Subcutaneous adipose tissue (tissue), 4 donors: ENCODE results near the gene KIF5A. TPM values are rescaled to one million over a fixed set of nuclear protein-coding genes. Genes with fewer than 3 reads are reported as not detected.

ENCODE experiments used
- CTCF ChIP-seq: fragments of 450-650 bp; IDR thresholded peaks from one replicate; pipeline ENCODE4 v1.5.1; 2016; ENCODE audit warnings: low read depth, mild to moderate bottlenecking, control low read depth, antibody characterized with exemption, moderate library complexity
- total RNA-seq, 4 donors: library from RNA; depleted of rRNA; stranded (reverse); fragments of >200 nt; gene quantifications; one replicate each; pipeline ENCODE4 v1.1.0, GENCODE V29; 2016

Gene KIF5A
- total RNA-seq, 4 donors from 2014 or later: 0.17 to 0.38 TPM; not detected in 2

DNA sequence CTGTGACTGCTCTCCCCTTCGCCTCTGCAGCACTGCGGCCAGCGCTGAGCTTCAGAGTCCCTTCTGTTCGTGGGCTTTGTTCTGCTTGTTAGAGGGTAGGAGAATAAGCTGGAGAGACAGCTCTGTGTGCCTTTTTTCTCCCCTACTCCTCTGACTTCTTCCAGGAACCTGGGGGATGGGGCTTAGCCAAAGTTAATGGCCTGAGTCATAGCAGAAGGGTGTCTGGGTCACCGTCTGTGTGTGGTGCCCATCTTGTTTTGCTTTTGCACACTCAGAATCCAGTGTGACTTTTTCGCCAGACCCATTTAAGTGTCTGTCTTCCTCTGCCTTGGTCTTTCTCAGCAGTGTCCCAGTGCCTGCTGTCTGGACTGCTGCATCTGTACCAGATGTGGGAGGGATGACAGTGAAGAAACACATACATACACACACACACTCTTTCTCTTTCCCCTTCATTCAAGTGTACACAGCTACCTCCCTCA is 3.0 kb downstream of the KIF5A start:
- TF ChIP-seq CTCF: no peak

- no peak for TF ChIP-seq CTCF
Observed at GRCh38 chr12:57553343-57554202, 3.7 kb downstream of the KIF5A start.

- TF ChIP-seq CTCF: no peak
Observed at GRCh38 chr12:57554453-57554852, 4.6 kb downstream of the KIF5A start.

- TF ChIP-seq CTCF: no peak
Observed at GRCh38 chr12:57554897-57555296, 5.1 kb downstream of the KIF5A start.

- TF ChIP-seq CTCF: no peak
Observed at GRCh38 chr12:57558864-57559263, 9.0 kb downstream of the KIF5A start.

- TF ChIP-seq CTCF: no peak
Observed at GRCh38 chr12:57560516-57560915, 10.7 kb downstream of the KIF5A start.

- no peak for TF ChIP-seq CTCF
Observed at GRCh38 chr12:57563358-57563757, 13.5 kb downstream of the KIF5A start.
